Astrocyte of the hippocampus (primary cell): ENCODE measurements around the gene LRRC74B.

Experiments used
- DNase-seq: peaks from one replicate; pipeline ENCODE4 v3.0.0; 2011; ENCODE audit warnings: low read depth, low spot score

Gene LRRC74B

DNA sequence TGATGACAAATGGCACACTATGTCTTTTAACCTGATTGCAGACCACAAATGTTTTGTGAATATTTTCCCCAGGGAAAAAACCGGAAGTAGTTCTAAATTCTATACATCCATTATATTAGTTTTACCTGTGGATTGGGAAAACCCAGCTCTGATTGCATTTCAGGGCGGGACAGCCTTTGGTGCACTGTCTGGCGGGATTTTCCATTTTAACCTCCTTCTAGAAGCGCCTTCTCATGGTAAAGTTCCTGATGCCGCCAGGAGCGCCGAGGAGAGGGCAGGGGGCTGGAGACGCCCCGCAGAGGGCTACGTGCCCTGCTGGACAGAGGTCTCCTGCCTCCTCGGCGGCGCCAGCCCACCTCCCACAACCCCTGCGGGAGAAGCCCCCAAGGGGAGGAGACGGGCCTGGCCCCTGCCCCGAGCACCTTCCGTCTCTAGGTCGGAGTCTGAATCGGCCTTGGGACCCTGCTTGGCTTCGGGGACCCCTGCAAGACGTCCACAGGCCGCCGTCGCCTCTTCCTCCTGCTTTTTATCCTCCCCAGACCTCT lies 32.0 kb upstream of the LRRC74B start:
- no peak for DNase-seq

DNA sequence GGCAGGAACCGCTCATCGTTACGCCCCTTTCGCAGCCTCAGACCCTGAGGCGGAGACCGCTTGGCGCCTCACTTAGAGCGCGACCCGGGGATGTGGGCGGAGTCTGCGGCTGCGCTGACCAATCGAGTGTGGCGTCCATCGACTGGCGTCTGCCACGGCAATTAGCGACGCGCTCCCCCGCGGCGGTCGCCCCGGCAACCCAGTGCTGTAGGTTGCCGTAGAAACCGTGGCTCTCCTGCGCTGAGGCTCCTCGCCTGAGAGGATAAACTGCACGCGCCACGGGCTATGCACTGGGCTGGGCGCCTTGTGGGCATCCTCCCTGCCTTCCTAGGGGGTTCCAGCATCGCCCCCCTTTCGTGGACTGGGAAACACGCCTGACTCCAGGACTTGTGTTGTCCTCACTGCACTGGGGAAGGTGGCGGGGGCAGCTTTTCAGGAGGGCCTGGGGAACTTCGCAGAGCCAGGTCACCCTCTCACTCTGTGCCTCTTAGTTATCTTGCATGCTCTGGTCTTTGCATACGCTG lies 31.5 kb upstream of the LRRC74B start:
- peak; percentile 97 for DNase-seq

DNA sequence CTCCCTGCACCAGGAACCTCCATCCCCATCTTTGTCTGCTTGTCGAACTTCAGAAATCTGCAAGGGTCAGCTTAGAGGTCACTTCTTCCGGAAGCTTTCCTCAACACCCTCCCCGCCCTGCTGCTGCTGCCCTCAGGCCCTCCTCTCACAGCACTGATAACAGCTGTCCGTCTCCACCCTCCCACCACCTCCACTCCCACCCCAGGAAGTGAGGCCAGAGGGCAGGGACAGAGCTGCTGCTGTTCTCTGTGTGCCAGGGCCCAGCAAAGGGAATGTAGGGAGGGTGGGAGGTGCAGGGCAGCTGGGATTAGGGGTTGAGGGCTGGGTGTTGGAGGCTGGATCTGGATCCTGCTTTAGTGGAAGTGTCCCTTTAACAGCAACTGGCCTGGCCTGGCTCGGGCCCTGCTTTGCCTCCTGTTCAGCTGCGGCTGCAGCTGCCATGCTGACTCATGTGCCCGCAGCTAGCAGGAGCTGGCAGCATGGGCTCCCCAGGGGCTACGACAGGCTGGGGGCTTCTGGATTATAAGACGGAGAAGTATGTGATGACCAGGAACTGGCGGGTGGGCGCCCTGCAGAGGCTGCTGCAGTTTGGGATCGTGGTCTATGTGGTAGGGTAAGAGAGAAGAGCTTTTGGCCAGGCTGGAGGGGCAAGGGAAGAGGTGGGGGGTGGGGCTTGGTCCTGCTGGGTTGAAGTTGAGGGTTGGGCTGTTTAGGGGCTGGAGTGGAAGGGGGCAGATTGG lies 30.9 kb upstream of the LRRC74B start, which contains the start of gene P2RX6:
P2RX6 (plus strand) TSS at position 440 of the 740 bp plus-strand sequence; CDS start at position 450, 10 bp downstream.
- peak; percentile 56 for DNase-seq

GRCh38 chr22:21015466-21016006 lies 30.2 kb upstream of the LRRC74B start:
- no peak for DNase-seq

- no peak for DNase-seq
Measured at GRCh38 chr22:21016644-21017420, 28.9 kb upstream of the LRRC74B start.

- DNase-seq = no peak
Measured at GRCh38 chr22:21018314-21018713, 27.4 kb upstream of the LRRC74B start.

GRCh38 chr22:21020802-21021429 lies 24.8 kb upstream of the LRRC74B start:
- DNase-seq = no peak

DNA sequence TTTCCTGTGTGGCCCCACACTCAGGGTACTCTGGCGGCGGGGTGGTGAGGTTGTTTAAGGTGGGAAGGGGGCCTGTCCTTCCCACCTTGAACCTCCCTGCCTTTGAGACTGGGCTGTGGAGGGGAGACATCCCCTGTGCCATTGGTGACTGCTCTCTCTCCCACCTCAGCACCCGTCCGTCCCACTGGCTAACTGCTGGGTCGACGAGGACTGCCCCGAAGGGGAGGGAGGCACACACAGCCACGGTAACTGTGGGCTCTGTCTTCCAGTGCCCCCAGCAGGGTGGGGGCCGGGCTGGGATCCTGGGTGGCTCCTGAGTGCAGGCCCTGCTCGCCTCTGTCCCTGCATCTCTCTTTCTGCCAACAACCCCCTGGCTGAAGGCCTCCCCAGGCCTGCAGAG lies 23.2 kb upstream of the LRRC74B start:
- DNase-seq = no peak

DNA sequence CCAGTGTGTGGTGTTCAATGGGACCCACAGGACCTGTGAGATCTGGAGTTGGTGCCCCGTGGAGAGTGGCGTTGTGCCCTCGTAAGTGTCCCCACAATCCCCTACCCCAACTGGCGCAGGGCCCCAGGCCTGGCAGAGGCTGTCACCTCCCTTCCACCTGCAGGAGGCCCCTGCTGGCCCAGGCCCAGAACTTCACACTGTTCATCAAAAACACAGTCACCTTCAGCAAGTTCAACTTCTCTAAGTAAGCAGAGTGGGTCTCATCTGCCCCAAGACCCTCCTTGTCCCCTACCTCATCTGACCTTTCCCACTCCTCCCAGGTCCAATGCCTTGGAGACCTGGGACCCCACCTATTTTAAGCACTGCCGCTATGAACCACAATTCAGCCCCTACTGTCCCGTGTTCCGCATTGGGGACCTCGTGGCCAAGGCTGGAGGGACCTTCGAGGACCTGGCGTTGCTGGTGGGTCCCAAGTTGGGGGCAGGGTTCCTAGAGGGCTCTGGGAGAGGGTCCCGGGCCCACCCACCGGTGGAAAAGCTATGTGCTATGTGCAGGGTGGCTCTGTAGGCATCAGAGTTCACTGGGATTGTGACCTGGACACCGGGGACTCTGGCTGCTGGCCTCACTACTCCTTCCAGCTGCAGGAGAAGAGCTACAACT lies 22.7 kb upstream of the LRRC74B start:
- DNase-seq = no peak

- DNase-seq = no peak
Measured at GRCh38 chr22:21025266-21025665, 20.5 kb upstream of the LRRC74B start.

- DNase-seq = no peak
Measured at GRCh38 chr22:21025763-21026755, 19.7 kb upstream of the LRRC74B start.

- peak; percentile 82 for DNase-seq
Measured at GRCh38 chr22:21026783-21027692, 18.7 kb upstream of the LRRC74B start.

GRCh38 chr22:21028277-21029251 lies 17.2 kb upstream of the LRRC74B start:
- DNase-seq = no peak

DNA sequence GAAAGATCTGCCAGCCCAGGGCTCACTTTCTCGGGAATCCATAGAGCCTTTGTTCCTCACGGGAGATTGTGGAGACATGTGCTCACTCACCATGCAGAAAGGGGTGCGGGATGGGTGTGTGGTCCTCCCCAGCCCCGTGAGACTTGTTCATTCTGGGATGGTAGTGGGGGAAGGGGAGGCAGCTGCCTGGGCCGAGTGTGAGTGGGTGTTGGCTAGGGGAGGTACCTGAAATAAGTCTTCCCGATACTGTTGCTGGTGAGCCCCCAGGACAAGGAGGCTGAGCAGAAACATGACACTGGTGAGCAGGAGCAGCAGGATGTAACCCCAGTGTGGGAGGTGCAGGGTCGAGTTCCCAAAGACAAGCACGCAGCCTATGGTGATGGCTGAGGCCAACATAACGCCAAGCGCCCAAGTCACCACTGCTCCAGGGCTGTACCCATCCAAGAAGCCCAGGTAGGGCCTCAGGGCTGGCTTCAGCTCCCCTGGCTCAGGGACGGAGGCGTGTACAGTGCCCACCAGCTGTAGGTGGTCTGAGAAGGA lies 16.2 kb upstream of the LRRC74B start:
- no peak for DNase-seq

- no peak for DNase-seq
Measured at GRCh38 chr22:21030032-21030431, 15.7 kb upstream of the LRRC74B start.

DNA sequence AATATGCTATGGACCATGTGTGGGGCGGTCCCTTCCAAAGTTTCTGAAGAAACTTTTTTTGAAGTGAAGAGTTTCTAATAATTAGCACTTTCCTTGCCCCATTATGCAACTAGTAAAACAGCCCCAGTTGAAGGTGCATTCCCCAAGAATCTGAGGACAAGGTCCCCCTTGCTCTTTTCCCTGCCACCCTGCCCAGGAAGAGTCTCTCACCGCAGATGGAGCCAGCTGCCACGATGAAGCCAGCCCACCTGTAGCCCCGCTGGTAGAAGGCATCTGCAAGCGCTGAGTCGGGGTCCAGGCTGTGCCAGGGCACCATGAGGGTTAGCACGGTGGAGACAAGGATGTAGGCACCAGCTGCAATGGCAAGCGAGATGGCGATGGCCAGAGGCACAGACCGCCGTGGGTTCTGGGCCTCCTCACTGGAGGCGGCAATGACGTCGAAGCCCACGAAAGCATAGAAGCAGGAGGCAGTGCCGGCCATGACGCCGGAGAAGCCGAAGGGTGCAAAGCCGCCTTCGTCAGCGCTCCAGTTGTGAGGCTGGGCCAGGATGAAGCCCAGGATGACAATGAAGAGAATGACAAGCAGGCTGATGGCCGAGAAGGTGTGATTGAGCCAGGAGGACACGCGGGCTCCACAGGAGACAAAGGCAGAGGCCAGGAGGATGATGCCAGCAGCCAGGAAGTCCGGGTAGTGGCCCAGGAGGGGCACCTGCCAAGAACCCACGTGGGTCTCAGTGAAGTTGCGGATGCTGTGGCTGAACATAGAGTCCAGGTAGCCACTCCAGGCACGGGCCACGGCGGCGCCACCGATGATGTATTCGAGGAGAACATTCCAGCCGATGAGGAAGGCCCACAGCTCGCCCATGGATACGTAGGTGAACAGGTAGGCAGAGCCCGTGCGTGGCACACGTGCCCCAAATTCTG lies 14.9 kb upstream of the LRRC74B start:
- no peak for DNase-seq
